HCT116 (cell line): ENCODE data around the gene PRRX2. TPM values are rescaled to one million over a fixed set of nuclear protein-coding genes. Genes with fewer than 3 reads are reported as not detected.

ENCODE experiments used
- ATAC-seq: fragments of 200-7000 bp; cut with Tn5 transposase; 2 replicates; pipeline ENCODE4 v1.9.1; 2020; ENCODE audit warnings: mild to moderate bottlenecking, moderate library complexity
- BruUV-seq: library from RNA; stranded (reverse); fragments of 400-500 nt; replicated peaks from 2 replicates; lab custom pipeline; 2021; lab: Mats Ljungman, UMichigan
- CTCF ChIA-PET: fragments of 300-600 bp; sonication (Branson Sonifier 250); formaldehyde crosslinking; loops from one replicate; lab custom pipeline; 2021; ENCODE audit warnings: antibody characterized with exemption; lab: Charles Lee
- POLR2A ChIA-PET: fragments of 300-600, 350-600 bp; sonication (Branson Sonifier 250); formaldehyde crosslinking; loops from one replicate; lab custom pipeline; 2021; ENCODE audit warnings: antibody characterized with exemption; lab: Charles Lee
- RAD21 ChIA-PET, 2 experiments: fragments of 300-600 bp; sonication (Branson Sonifier 250); formaldehyde crosslinking; loops; one replicate each; lab custom pipeline; 2023; ENCODE audit warnings: low total read pairs in 2 of 2; ENCODE audit not compliant: uncharacterized antibody in 2 of 2, unreplicated experiment in 2 of 2, low non-redundant PET in 1 of 2; lab: Charles Lee
- DNase-seq: peaks from one replicate; pipeline ENCODE4 v3.0.0-alpha.2; 2010; ENCODE audit warnings: low read depth, low spot score
- H2AFZ ChIP-seq: fragments of 200-600 bp; shearing (Covaris generic), sonication (generic); 2 replicates; pipeline ENCODE4 v1.6.1; 2017; ENCODE audit warnings: low read depth, mixed run types, mixed read lengths, antibody characterized with exemption, low read length; ENCODE audit not compliant: poor library complexity, severe bottlenecking
- H3K27ac ChIP-seq: 2 replicates; pipeline ENCODE4 v1.5.1; 2012; ENCODE audit warnings: low read depth, low read length
- H3K27me3 ChIP-seq: fragments of 200-600 bp; sonication (generic); 2 replicates; pipeline ENCODE4 v1.6.1; 2016; ENCODE audit warnings: mixed run types, low read length, mixed read lengths; ENCODE audit not compliant: insufficient read depth
- H3K36me3 ChIP-seq, 2 experiments: fragments of 200-500 bp in 1 of 2; fragments of 200-600 bp in 1 of 2; sonication (Bioruptor generic) in 1 of 2; sonication (generic) in 1 of 2; 2 replicates each; pipeline versions ENCODE4 v1.5.1 to v1.6.1; 2014 to 2016; ENCODE audit warnings: low read length in 2 of 2, inconsistent platforms in 1 of 2, mixed read lengths in 1 of 2, mixed run types in 1 of 2; ENCODE audit not compliant: insufficient read depth in 2 of 2, control insufficient read depth in 1 of 2
- H3K4me1 ChIP-seq, 2 experiments: fragments of 200-600 bp in 1 of 2; sonication (generic) in 1 of 2; 2 replicates each; pipeline versions ENCODE4 v1.5.1 to v1.6.1; 2012 to 2017; ENCODE audit warnings: low read length in 2 of 2, inconsistent platforms in 1 of 2, mild to moderate bottlenecking in 1 of 2, mixed read lengths in 1 of 2, mixed run types in 1 of 2, moderate library complexity in 1 of 2; ENCODE audit not compliant: insufficient read depth in 2 of 2, control insufficient read depth in 1 of 2
- H3K4me2 ChIP-seq: fragments of 200-600 bp; sonication (generic); 2 replicates; pipeline ENCODE4 v1.6.1; 2017; ENCODE audit warnings: mixed run types, low read length, mixed read lengths
- H3K4me3 ChIP-seq, 2 experiments: fragments of 200-600 bp in 1 of 2; sonication (generic) in 1 of 2; replicated peaks in 1 of 2; 2 replicates each; pipeline ENCODE4 v1.5.1; 2011 to 2016; ENCODE audit warnings: low read length in 2 of 2, control low read depth in 1 of 2, low read depth in 1 of 2, mild to moderate bottlenecking in 1 of 2, mixed read lengths in 1 of 2, mixed run types in 1 of 2
- H3K79me2 ChIP-seq: fragments of 200-600 bp; sonication (generic); 2 replicates; pipeline ENCODE4 v1.6.1; 2017; ENCODE audit warnings: mild to moderate bottlenecking, mixed run types, low read length, moderate library complexity, mixed read lengths; ENCODE audit not compliant: insufficient read depth
- H3K9ac ChIP-seq: fragments of 200-600 bp; sonication (generic); 2 replicates; pipeline ENCODE4 v1.6.1; 2016; ENCODE audit warnings: low read length, mixed read lengths
- H3K9me2 ChIP-seq: fragments of 200-600 bp; sonication (generic), shearing (Covaris generic); 2 replicates; pipeline ENCODE4 v1.6.1; 2017; ENCODE audit warnings: mixed run types, mild to moderate bottlenecking, moderate library complexity; ENCODE audit not compliant: insufficient read depth
- H3K9me3 ChIP-seq, 2 experiments: fragments of 200-500 bp in 1 of 2; fragments of 200-600 bp in 1 of 2; sonication (Bioruptor generic) in 1 of 2; sonication (generic) in 1 of 2; 2 replicates each; pipeline ENCODE4 v1.6.1; 2014 to 2017; ENCODE audit warnings: low read length in 2 of 2, mixed read lengths in 2 of 2, inconsistent platforms in 1 of 2, low read depth in 1 of 2, mild to moderate bottlenecking in 1 of 2, mixed run types in 1 of 2, moderate library complexity in 1 of 2; ENCODE audit not compliant: control insufficient read depth in 1 of 2, insufficient read depth in 1 of 2
- H4K20me1 ChIP-seq: fragments of 200-600 bp; sonication (generic), shearing (Covaris generic); 2 replicates; pipeline ENCODE4 v1.6.1; 2017; ENCODE audit warnings: mixed run types, mild to moderate bottlenecking, moderate library complexity; ENCODE audit not compliant: insufficient read depth
- CBX3 ChIP-seq: IDR thresholded peaks from 2 replicates; pipeline ENCODE4 v1.6.1; 2012; ENCODE audit warnings: low read depth
- CEBPB ChIP-seq: IDR thresholded peaks from 2 replicates; pipeline ENCODE4 v1.6.1; 2012; ENCODE audit warnings: low read depth
- EGR1 ChIP-seq: IDR thresholded peaks from 2 replicates; pipeline ENCODE4 v1.6.1; 2012; ENCODE audit warnings: low read depth
- ELF1 ChIP-seq: IDR thresholded peaks from 2 replicates; pipeline ENCODE4 v1.6.1; 2012; ENCODE audit warnings: low read depth, borderline replicate concordance
- EZH2 ChIP-seq: fragments of 200-600 bp; sonication (generic); IDR thresholded peaks from 2 replicates; pipeline ENCODE4 v1.6.1; 2017; ENCODE audit warnings: antibody characterized with exemption, mixed run types
- EZH2phosphoT487 ChIP-seq: fragments of 200-600 bp; IDR thresholded peaks from 2 replicates; pipeline ENCODE4 v1.6.1; 2018; ENCODE audit warnings: antibody characterized with exemption, borderline replicate concordance
- FOSL1 ChIP-seq: IDR thresholded peaks from 2 replicates; pipeline ENCODE4 v1.6.1; 2012; ENCODE audit warnings: low read depth
- JUND ChIP-seq: IDR thresholded peaks from 2 replicates; pipeline ENCODE4 v1.6.1; 2012
- POLR2A ChIP-seq: IDR thresholded peaks from 2 replicates; pipeline ENCODE4 v1.7.0; 2011; ENCODE audit warnings: borderline replicate concordance; ENCODE audit not compliant: insufficient read depth, insufficient read length; ENCODE audit errors: extremely low read depth
- POLR2AphosphoS5 ChIP-seq: IDR thresholded peaks from 2 replicates; pipeline ENCODE4 v1.6.1; 2011; ENCODE audit warnings: mild to moderate bottlenecking, low read depth, low read length, moderate library complexity
- RAD21 ChIP-seq: IDR thresholded peaks from 2 replicates; pipeline ENCODE4 v1.6.1; 2012; ENCODE audit warnings: low read depth, mild to moderate bottlenecking
- SIN3A ChIP-seq: IDR thresholded peaks from 2 replicates; pipeline ENCODE4 v1.6.1; 2012; ENCODE audit warnings: low read depth
- SP1 ChIP-seq: IDR thresholded peaks from 2 replicates; pipeline ENCODE4 v1.6.1; 2012; ENCODE audit warnings: low read depth
- SRF ChIP-seq: IDR thresholded peaks from 2 replicates; pipeline ENCODE4 v1.6.1; 2012; ENCODE audit warnings: low read depth
- TCF7L2 ChIP-seq: IDR thresholded peaks from 2 replicates; pipeline ENCODE4 v1.7.0; 2011; ENCODE audit warnings: borderline replicate concordance, inconsistent platforms; ENCODE audit not compliant: insufficient read depth, insufficient read length; ENCODE audit errors: extremely low read depth
- ZFX ChIP-seq: fragments of 450-650 bp; IDR thresholded peaks from 2 replicates; pipeline ENCODE4 v1.6.1; 2017
- ZNF274 ChIP-seq: fragments of 200-500 bp; sonication (Bioruptor generic); IDR thresholded peaks from 2 replicates; pipeline ENCODE4 v1.6.1; 2014; ENCODE audit warnings: mild to moderate bottlenecking, low read depth, low read length, inconsistent platforms
- intact Hi-C: fragments of 100-400 bp; cut with micrococcal nuclease; formaldehyde crosslinking; loops from 2 replicates; pipeline ENCODE4 v1.10.0; 2022
- total RNA-seq: library from RNA; stranded (reverse); gene quantifications from one replicate; pipeline ENCODE4 v1.2.1, GENCODE V29; 2021; ENCODE audit not compliant: unreplicated experiment
- TF ChIP-seq, protein P1 (sequence below): IDR thresholded peaks from 2 replicates; pipeline ENCODE4 v1.6.1; 2012; ENCODE audit warnings: low read depth
- TF ChIP-seq, protein P2 (sequence below): IDR thresholded peaks from 2 replicates; pipeline ENCODE4 v1.6.1; 2012
- TF ChIP-seq, protein P3 (sequence below): IDR thresholded peaks from 2 replicates; pipeline ENCODE4 v1.6.1; 2011; ENCODE audit warnings: mild to moderate bottlenecking, low read length, moderate library complexity; ENCODE audit not compliant: insufficient replicate concordance; ENCODE audit errors: extremely low read depth

PRRX2 gene
- total RNA-seq, 1 experiment from 2014 or later: 25.5 TPM

DNA sequence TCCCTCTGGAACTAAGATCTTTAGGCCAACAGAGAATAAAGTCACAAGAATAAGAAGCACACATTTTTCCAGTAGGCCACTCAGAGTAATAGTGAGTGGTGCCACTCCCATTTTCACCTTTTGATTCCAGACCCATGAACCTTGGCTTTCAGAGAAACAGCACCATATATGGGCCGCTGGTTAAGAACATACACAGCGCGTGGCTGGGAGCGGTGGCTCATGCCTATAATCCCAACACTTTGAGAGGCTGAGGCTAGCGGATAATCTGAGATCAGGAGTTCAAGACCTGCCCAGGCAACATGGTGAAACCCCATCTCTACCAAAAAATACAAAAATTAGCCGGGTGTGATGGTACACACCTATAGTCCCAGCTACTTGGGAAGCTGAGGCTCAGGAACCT is 103.0 kb downstream of the PRRX2 start:
- no peaks in the 10 kb centered on the region for H3K36me3 ChIP-seq
- intact Hi-C loops: no loop called here
- no peak overlapping the region for H3K4me3 ChIP-seq
- TF ChIP-seq CBX3: no peak
- no peak for TF ChIP-seq EGR1
- TF ChIP-seq SRF: no peak
- no peak for TF ChIP-seq EZH2phosphoT487
- no peak for TF ChIP-seq RAD21
- TF ChIP-seq CEBPB: no peak
- TF ChIP-seq, protein P1, sequence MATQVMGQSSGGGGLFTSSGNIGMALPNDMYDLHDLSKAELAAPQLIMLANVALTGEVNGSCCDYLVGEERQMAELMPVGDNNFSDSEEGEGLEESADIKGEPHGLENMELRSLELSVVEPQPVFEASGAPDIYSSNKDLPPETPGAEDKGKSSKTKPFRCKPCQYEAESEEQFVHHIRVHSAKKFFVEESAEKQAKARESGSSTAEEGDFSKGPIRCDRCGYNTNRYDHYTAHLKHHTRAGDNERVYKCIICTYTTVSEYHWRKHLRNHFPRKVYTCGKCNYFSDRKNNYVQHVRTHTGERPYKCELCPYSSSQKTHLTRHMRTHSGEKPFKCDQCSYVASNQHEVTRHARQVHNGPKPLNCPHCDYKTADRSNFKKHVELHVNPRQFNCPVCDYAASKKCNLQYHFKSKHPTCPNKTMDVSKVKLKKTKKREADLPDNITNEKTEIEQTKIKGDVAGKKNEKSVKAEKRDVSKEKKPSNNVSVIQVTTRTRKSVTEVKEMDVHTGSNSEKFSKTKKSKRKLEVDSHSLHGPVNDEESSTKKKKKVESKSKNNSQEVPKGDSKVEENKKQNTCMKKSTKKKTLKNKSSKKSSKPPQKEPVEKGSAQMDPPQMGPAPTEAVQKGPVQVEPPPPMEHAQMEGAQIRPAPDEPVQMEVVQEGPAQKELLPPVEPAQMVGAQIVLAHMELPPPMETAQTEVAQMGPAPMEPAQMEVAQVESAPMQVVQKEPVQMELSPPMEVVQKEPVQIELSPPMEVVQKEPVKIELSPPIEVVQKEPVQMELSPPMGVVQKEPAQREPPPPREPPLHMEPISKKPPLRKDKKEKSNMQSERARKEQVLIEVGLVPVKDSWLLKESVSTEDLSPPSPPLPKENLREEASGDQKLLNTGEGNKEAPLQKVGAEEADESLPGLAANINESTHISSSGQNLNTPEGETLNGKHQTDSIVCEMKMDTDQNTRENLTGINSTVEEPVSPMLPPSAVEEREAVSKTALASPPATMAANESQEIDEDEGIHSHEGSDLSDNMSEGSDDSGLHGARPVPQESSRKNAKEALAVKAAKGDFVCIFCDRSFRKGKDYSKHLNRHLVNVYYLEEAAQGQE: no peak
- TF ChIP-seq ZNF274: no peak
- TF ChIP-seq ZFX: no peak
- TF ChIP-seq TCF7L2: no peak
- TF ChIP-seq JUND: no peak
- TF ChIP-seq, protein P2, sequence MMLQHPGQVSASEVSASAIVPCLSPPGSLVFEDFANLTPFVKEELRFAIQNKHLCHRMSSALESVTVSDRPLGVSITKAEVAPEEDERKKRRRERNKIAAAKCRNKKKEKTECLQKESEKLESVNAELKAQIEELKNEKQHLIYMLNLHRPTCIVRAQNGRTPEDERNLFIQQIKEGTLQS: no peak
- no peak for TF ChIP-seq FOSL1
- no peak for TF ChIP-seq POLR2AphosphoS5
- no peak for TF ChIP-seq ELF1
- TF ChIP-seq SP1: no peak
- no peak for TF ChIP-seq POLR2A
- TF ChIP-seq SIN3A: no peak
- TF ChIP-seq, protein P3, sequence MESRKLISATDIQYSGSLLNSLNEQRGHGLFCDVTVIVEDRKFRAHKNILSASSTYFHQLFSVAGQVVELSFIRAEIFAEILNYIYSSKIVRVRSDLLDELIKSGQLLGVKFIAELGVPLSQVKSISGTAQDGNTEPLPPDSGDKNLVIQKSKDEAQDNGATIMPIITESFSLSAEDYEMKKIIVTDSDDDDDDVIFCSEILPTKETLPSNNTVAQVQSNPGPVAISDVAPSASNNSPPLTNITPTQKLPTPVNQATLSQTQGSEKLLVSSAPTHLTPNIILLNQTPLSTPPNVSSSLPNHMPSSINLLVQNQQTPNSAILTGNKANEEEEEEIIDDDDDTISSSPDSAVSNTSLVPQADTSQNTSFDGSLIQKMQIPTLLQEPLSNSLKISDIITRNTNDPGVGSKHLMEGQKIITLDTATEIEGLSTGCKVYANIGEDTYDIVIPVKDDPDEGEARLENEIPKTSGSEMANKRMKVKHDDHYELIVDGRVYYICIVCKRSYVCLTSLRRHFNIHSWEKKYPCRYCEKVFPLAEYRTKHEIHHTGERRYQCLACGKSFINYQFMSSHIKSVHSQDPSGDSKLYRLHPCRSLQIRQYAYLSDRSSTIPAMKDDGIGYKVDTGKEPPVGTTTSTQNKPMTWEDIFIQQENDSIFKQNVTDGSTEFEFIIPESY: no peak
- TF ChIP-seq EZH2: no peak
- H3K4me2 ChIP-seq: no peak overlapping the region
- no peaks in the 10 kb centered on the region for H4K20me1 ChIP-seq
- ATAC-seq: no peak
- H3K27ac ChIP-seq: no peak overlapping the region
- no peak for DNase-seq
- no peaks in the 10 kb centered on the region for H3K27me3 ChIP-seq
- no peaks in the 10 kb centered on the region for H3K9me3 ChIP-seq
- no TSS peak for BruUV-seq
- RAD21 ChIA-PET: no interaction called here
- H3K4me1 ChIP-seq: peaks cover 2 to 6% of the 10 kb centered on the region in 2 experiments
- no peak overlapping the region for H2AFZ ChIP-seq
- no peaks in the 10 kb centered on the region for H3K79me2 ChIP-seq
- H3K9ac ChIP-seq: no peak overlapping the region
- POLR2A ChIA-PET: no interaction called here
- H3K9me2 ChIP-seq: no peaks in the 10 kb centered on the region
- CTCF ChIA-PET: interaction anchor here (1.2 kb wide), 1 partner anchor 42 kb away, joined by 3 read pairs; no protein-coding TSS in a partner anchor
